GM23248 (cell line): Measurements from ENCODE around the gene ENAM.

Experiments
- EZH2 ChIP-seq: fragments of 200-600 bp; sonication (generic); IDR thresholded peaks from 2 replicates; pipeline ENCODE4 v1.6.1; 2018; ENCODE audit warnings: antibody characterized with exemption, mild to moderate bottlenecking; ENCODE audit not compliant: insufficient read depth, poor library complexity, severe bottlenecking
- EZH2phosphoT487 ChIP-seq: fragments of 200-600 bp; sonication (generic); IDR thresholded peaks from 2 replicates; pipeline ENCODE4 v1.6.1; 2018; ENCODE audit warnings: antibody characterized with exemption, moderate library complexity, mild to moderate bottlenecking, low read depth; ENCODE audit not compliant: insufficient read depth

- TF ChIP-seq EZH2 (no peak), EZH2phosphoT487 (no peak)
Measured at GRCh38 chr4:70614184-70614555, 14.4 kb upstream of the ENAM start.
